SW 1271 (cell line): ENCODE data around the gene CNPY1.
"Not testable (repeated sequence)": the region's sequence is repeated elsewhere in the genome, so short reads cannot be mapped to it uniquely, and the experiment has no call there.

Source experiments
- DNase-seq, 2 experiments: peaks; one replicate each; lab custom pipeline; 2025; lab: John Stamatoyannopoulos, UW

The CNPY1 gene

DNA sequence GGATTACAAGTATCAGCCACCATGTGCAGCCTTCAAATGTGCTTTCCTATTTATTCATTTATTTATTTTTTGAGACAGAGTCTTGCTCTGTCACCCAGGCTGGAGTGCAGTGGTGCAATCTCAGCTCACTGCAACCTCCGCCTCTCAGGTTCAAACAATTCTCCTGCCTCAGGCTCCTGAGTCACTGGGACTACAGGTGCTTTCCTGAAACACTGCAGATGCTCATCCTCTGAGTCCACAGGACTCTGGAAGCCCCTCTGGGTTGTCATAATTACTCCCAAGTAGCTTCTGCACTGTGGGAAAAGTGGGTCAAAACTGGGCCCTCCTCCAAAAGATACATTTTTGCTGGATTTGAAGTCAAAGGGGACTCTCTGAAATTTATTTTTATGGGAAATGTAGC is at the start of gene CNPY1:
TSS of gene CNPY1 (minus strand) at position 111 of the 400 bp plus-strand sequence. CDS start 630 bp downstream, outside the sequence.
- DNase-seq = not testable (repeated sequence)

DNA sequence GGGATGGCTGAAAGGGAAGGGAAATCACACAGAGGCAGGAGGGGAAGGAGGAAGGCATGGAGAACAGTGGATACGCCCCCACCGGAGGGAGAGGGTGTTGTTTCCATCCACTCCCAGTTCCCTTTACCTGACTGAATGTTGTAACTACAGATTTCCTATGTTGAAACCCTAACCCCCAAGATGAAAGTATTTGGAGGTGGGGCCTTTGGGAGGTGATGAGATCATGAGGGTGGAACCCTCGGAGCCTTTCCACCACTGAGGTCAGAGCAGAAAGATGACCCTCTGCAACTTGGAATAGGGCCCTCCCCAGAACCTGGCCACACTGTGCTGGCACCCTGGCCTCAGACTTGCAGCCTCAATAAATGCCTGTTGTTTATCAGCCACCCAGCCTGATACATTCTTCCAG is 48.6 kb upstream of the CNPY1 start:
- no peak for DNase-seq

DNA sequence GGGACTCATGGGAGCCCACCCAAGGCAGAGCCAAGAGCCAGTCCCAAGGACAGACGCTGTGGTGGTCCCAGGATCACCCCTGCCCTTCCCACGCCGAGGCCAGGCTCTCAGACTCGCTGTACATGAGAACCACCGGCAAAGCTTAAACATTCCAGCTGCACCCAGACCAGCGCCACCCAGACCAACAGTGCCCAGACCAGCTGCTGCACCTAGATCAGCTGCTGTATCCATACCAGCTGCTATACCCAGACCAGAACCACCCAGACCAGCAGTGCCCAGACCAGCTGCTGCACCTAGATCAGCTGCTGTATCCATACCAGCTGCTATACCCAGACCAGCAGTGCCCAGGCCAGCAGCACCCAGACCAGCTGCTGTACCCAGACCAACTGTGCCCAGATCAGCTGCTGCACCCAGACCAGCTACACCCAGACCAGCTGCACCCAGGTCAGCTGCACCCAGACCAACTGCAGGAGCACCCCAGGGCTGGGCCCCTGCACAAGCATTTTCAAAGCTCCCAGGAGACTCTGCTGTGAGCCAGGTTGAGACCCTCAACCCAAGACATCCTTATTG is 47.9 kb upstream of the CNPY1 start:
- DNase-seq = no peak

DNA sequence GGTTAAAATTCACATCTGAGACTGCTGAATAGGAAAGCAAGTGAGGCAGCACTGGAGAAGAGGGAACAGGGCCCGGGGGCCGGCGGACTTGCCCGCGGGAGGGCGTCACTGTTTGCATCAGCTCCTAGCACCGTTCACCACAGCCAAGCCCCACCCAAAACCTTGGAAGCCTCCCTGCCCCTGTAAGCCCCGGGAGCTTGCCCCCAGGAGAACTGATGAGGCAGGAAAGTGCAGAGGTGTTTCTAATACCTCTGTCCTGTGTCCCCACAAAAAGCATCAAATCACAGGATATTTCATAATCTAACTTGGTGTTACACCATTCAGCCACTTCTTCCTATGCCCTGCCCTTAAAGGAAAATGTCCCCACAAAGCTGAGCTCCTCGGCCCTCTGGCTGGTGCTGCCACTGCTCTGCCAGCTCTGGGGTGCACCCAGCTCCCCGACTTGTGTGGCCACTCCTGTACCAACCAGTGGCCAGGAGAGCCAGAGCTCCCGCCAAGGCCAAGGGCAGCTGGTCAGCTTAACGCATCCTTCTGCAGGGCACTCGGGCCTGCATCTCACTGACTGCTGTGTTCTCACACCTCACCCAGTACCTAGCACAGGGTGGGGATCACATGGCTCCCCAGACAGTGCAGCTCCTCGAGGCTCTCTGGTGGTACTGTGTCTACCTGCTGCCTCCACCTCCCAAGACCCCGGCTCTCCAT is 47.3 kb upstream of the CNPY1 start:
- DNase-seq = no peak

DNA sequence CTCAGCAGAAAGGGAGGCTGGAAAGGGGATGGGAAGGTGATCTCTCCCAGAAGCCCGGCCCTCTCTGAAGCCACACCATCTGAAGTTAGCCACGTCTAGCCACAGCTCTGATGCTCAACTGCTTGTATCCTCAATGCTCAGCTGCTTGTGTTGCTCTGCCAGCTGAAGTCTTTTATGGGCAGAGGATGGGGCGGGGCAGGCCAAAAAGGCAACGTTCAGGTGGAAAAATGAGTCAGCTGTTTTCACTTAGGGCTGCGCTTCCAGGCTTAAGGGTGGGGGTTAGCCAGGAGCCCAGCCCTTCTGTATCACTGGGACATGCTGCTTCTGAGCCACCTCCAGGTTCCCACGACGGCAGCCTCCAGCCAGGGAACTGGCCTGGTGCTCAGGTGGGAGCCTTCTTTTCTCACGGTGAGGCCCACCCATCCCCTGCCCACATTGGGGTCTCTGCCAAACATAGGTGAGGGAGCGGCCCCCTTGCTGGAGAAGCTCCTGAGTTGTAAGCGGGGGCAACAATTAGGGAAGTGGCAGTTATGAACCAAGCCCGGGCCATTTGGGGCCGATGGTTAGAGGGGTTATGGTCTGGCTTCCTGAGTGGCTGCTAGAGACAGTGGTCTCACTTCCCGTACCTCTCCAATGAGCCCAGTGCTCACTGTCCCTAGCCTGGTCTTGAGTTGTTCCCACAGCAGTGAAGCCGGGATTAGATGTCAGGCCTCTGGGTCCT is 44.9 kb upstream of the CNPY1 start:
- DNase-seq = no peak

DNA sequence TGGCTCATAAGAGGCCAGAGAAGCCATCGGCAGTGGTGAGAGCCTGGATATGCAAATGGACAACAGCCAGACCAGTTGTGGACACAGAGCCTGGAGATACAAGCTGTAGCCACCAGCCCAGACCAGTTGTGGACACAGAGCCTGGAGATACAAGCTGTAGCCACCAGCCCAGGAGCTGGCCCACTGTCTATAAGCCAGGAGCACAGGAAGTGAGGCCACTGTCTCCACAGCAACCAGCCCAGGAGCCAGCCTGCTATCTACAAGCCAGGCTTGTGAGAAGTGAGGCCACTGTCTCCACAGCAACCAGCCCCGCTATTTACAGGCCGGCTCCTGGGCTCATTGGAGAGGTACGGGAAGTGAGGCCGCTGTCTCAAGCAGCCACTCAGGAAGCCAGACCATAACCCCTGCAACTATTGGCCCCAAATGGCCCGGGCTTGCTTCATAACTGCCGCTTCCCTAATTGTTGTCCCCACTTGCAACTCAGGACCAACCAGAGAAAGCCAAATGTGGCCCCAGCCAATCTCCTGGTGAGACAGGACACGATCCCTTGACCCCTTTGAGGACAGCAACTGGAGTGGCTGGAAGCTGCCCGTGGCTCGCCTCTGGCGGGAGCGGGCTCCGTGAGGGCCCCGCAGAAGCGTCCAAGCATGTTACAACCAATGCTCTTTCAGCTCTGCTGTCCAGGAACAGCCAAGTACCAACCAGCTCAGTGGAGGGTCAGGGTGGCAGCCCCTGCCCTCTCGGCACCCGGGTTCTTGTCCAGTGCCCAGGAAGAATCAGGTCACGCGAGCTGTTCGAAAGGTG is 44.1 kb upstream of the CNPY1 start:
- DNase-seq = no peak

DNA sequence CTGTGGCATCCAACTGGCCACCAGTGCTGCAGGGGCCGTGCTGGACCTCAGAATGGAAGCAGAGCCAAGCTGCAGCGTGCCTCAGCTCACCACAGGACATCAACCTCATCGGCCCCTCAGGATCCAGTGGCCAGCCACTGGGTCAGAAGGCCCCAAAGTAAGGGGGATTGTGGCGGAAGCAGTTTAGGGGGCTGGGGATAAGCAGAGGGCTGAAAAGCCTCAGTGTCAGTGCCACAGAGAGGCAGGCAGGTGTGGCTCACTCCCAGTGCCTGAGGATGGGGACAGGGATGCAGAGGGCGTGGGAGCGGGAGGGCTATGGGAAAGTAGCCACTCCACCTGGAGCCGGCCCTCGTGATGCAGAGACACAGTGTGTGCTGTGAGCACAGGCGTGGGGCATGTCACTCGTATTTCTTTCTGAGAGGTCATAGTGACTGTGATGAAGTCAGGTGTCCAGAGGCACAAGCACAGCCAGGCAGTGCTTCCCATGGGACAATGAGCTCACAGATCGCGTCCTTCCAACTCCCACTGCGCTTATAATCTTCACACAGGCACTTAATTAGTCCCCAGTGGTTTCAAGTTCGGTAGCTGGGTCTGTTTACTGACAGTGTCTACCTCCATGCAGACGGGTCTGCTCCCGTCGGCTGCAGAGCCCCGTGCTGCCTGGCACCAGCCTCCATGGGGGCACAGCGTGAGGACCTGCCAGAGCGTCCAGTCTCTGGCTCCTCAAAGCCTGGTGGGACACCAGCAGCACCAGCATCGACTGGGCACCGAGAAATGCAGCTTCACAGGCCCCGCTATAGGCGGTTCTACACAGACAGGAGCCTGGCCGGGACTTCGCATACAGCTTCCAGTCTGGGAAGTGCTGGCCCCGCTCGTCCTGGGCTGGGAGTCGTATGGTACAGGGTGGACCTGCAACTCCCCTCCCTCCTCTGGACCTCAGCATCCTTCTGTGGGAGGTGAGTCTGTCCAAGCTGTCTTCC is 42.9 kb upstream of the CNPY1 start:
- DNase-seq = no peak

DNA sequence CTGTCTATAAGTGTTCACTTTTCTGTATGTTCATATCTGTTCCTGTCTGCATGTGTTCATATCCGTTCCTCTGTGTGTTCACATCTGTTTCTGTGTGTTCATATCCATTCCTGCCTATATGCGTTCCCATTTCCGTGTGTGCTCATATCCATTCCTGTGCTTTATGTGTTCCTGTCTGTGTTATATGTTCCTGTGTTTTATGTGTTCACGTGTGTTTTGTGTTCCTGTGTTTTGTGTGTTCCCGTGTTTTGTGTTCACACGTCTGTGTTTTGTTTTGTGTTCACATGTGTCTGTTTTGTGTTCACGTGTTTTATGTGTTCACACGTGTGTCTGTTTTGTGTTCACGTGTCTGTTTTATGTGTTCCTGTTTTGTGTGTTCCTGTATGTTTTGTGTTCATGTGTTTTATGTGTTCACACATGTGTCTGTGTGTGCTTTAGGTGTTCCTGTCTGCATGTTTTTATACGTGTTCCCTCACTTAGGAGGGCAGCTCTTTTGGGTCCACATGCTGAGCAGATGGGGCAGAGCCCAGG is 42.2 kb upstream of the CNPY1 start:
- no peak for DNase-seq

DNA sequence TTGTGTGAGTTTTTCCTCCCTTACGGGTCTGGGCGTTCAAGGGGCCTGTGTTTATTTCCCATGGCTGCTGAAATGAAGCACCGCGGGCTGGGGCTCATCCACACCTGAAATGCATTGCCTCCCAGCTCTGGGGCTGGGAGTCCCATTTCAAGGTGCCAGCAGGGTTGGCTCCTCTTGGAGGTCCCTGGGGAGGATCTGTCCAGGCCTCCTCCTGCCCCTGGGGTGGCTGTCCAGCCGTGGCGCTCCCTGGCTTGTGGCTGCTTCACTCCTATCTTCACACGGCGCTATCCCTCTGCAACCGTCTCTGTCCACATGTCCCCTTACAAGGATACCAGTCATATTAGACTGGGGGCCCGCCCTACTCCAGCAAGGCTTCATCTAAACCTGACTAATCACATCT is 41.1 kb upstream of the CNPY1 start:
- no peak for DNase-seq

DNA sequence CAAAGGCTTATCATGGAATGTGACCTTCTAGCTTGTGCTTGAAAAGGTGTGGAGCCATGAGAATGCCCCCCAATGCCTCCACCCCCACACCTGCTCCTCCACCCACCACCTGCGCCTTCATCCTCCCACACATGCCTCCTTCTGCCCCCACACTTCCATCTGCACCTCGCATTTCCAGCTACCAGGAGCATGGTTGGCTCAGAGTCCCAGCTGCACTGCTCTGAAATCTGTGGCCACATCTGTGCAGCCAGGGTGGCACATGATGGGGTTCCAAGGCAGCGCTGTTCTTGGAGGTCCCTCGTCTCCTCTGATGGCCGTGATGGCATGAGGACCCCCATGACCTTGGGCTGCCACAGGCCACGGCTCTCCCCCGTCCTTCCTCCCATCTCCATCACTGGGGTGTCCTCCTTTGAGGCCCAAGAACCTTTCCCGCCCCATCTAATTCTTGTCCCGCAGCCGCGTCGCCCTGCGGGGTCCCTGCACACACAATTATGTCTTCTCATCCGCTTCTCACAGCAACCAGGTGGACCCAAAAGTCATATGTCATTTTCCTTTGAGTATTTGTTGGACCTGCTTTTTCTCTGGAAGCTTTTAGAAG is 40.6 kb upstream of the CNPY1 start:
- DNase-seq = no peak

DNA sequence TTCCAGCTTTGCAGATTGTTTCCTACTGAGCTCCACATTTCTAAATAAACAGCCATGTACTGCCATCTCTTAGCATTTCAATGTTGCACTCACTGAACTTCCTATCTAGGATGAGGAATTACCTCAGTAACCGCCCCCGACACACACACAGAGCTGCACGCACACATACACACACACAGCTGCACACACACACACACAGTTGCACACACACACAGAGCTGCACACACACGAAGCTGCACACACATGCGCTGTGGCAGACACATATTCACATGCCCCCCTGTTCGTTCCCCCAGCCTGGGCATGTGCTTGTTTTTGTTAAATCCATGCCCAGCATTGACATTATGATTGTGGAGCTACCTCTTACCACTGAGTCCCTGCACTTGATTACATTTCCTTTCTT is 39.6 kb upstream of the CNPY1 start:
- no peak for DNase-seq

DNA sequence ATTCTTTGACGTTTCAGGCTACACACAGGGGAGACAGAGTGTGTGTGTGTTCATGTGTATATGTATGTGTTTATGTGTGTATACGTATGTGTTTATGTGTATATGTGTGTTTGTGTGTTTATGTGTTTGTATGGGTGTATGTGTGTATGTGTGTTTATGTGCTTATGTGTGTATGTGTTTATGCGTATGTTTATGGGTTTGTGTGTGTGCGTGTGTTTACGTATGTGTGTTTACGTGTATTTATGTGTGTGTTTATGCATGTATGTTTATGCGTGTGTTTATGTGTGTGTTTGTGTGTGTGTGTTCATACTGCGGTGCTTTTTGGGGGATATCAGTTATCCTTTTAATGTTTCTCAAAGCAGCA is 39.2 kb upstream of the CNPY1 start:
- DNase-seq = no peak

DNA sequence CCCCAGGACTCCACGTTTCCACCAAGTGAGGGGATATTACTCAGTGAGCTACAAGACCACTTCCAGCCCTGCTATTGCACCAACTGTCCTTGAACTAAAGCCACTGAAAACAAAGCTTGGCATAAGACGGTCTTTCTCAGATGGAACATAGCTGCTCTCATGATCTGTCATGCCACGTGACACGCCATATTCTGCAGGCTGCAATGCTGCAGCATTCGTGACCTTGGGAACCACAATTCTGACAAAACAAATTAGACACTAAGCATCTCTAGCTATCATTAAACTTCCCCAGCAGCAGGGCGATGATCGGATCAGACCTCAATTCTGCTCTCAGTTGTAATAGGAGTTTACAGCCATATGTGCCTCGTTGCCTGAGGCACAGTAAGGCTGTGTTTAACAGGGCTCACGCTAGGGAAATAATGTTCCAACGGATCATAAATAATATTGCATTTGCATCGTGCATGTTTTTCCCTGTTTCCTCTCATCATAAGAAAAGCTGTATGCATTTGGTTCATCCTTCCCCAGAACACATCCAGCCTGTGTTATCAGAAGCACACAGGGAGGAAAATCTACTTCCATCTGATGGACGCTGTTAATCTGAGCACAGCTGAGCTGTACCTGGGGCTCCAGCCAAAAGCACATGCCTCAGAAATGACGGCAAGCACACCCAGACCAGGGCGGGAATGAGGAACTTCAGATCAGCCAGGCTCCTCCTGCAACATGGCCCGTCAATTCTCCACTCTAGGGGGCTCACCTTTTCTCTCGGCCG is 38.6 kb upstream of the CNPY1 start:
- no peak for DNase-seq

DNA sequence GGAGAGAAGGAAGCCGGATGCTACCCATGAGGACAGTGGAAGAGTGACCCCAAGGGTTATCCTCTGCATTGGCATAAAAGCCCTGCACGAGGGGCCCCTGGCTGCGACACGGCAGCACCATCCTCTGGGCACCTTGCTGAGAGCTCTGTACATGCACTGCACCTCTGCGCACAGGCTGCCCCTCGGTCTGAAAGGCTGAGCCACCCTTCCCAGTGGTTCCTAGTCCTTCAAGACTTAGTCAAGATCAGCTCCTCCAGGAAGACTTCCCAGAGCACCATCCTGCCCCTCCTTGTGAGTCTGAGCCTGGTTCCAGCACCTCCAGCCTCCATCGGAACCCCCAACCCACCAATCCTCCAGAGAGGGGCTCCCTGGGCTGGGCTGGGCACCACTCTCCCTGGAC is 37.9 kb upstream of the CNPY1 start:
- DNase-seq = no peak

DNA sequence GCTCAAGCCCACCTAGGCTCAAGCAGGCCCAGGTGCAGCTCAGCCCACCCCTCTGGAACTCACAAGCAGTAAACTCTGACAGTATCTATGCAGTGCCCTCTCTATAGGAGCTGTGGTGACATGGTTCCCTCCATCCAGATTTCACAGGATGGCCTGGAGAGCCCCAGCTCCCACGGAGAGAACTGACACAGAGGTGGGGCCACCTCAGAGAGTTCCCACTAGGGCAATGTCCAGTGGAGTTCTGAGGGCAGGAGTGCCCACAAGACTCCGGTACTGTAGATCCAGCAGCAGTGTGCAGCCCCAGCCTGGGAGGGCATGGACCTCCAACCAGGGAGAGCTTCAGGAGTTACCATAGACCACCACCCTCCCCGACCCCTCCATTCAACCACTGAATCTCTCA is 37.3 kb upstream of the CNPY1 start:
- DNase-seq = no peak

DNA sequence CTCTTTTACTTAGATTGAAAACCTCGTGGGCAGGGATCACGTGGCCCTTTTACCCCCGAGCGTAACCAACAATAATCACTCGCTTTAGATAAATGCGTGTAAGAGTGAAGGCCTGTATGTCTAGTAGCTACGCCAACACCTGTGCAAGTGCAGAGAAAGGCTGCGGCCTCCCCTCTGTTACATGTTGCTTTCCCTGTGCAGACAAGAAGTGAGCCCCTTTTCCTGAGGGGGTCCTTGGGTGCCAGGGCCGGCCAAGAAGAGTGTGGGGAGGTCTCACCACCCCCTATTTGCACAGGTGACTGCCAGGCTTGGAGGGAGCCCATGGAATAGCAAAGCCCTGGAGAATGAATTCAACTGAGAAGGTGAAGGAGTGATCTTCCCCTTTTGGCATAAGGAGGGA is 35.6 kb upstream of the CNPY1 start:
- DNase-seq = no peak

DNA sequence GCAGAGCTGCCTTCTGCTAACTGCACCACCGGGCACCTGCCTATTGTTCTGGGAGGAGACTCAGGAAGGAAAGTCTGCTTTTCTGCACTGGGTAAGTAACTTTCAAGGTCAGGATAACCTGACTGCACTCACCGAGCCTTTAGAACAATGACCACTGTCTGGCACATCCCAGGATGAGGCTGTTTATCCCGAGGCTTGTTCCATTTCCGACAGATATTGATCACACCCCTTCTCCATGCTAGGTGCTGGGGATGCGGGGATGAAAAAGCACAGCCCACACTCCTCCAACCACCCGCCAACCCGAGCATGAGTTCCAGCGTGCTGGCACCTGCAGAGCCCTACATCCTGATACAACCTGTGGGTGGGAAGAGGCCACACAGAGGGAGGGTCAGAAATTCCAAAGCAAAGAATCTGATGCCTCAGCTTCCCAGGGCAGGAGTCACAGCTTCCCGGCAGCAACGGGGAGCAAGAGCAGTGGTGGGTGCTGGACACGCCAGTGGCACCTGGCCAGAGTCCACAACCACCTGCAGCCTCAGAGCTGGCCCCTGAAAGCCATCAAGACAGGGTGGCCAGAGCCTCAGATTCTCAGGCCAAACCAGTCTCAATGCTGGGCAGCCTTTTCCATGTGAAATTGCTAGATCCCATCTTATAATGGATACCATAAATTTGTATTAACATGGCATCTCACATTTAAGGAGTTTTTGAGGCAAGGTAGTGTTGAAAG is 34.9 kb upstream of the CNPY1 start:
- no peak for DNase-seq

DNA sequence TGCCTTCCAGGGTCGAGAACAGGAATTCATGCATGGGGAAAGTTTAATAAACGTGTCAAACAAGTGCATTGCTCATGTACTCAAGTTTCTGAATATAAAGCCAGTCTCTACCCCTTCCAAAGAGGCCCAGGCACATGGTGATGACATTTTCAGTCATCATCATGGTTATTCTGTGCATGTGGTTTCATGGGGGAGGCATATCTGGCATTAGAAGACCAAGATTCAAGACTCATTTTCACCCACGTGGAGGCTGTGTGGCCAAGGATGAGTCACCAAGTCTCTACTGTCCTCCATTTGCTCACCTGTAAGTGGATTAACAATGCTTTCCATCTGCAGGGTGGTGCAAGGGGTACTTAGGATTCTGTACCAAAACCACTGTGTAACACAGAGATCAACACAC is 34.0 kb upstream of the CNPY1 start:
- no peak for DNase-seq

DNA sequence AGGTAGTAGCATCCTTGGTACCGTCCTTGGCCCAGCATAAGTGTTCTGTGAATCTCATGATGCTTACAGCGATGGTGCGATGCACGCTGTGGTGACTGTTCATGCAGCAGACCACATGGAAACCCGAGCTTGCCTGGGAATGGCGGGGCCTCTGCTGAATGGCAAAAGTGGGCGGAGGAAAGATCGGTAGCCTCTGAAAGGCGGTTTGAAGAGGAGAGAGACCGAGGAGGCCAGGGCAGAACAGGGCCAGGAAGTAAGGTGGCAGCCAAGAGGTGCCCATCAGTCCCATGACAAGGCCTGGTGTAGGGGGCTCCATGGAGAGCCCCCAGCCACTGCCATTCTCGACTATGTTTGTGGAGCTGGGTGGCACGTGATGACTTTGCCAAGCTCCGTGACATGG is 33.2 kb upstream of the CNPY1 start:
- no peak for DNase-seq
